Measurements from ENCODE around the gene BPHL. TPM values are rescaled to one million over a fixed set of nuclear protein-coding genes. Genes with fewer than 3 reads are reported as not detected.
"Not testable (repeated sequence)": the region's sequence is repeated elsewhere in the genome, so short reads cannot be mapped to it uniquely, and the experiment has no call there.

Gene BPHL
- total and polyA plus RNA-seq, 10 of the 15 experiments (the other 5 are each of a cell fraction or from before 2014, with no cell fraction given), result 8.0 to 17.8 (median 12.4) TPM

DNA sequence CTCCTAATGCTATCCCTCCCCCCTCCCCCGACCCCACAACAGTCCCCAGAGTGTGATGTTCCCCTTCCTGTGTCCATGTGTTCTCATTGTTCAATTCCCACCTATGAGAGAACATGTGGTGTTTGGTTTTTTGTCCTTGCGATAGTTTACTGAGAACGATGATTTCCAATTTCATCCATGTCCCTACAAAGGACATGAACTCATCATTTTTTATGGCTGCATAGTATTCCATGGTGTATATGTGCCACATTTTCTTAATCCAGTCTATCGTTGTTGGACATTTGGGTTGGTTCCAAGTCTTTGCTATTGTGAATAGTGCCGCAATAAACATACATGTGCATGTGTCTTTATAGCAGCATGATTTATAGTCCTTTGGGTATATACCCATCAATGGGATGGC lies 79.2 kb downstream of the BPHL start:
- RAD21 ChIA-PET (ENCODE audit: unreplicated experiment); H3K36me3 ChIP-seq (ENCODE audit: control insufficient read depth in 2 of 2, insufficient read depth in 2 of 2, low read length in 1 of 2); FAIRE-seq; BruUV-seq (replicated peaks); H3K4me3 ChIP-seq; intact Hi-C loops (cut with micrococcal nuclease; ENCODE audit: unreplicated experiment); H3K27ac ChIP-seq (ENCODE audit: control insufficient read depth, insufficient read depth); H4K20me1 ChIP-seq (ENCODE audit: control insufficient read depth, insufficient read depth); H3K27me3 ChIP-seq (replicated peaks in 1 of 2; ENCODE audit: control insufficient read depth in 2 of 2, insufficient read depth in 2 of 2, low read length in 1 of 2); H3K9ac ChIP-seq (ENCODE audit: control insufficient read depth, insufficient read depth, low read length); H3K9me3 ChIP-seq (replicated peaks; ENCODE audit: control insufficient read depth, insufficient read depth, low read length); H2AFZ ChIP-seq (ENCODE audit: control insufficient read depth, low read depth, low read length); DNase-seq (ENCODE audit: low read depth, low spot score); CTCF ChIA-PET; in situ Hi-C loops (cut with MboI); H3K4me2 ChIP-seq (ENCODE audit: control insufficient read depth, insufficient read depth); ATAC-seq; POLR2A ChIA-PET; H3K79me2 ChIP-seq (ENCODE audit: control insufficient read depth, insufficient read depth, low read length); SMC1A ChIA-PET (ENCODE audit: uncharacterized antibody, unreplicated experiment): not testable (repeated sequence)
- WGBS (ENCODE audit: insufficient coverage, insufficient replicate concordance, low lambda C conversion rate, missing lambda C conversion rate), result 100% methylated on average over 2 of the region's 5 CpGs
- peaks cover 12% of the 10 kb centered on the region for H3K4me1 ChIP-seq (ENCODE audit: control insufficient read depth, insufficient read depth, low read length)

DNA sequence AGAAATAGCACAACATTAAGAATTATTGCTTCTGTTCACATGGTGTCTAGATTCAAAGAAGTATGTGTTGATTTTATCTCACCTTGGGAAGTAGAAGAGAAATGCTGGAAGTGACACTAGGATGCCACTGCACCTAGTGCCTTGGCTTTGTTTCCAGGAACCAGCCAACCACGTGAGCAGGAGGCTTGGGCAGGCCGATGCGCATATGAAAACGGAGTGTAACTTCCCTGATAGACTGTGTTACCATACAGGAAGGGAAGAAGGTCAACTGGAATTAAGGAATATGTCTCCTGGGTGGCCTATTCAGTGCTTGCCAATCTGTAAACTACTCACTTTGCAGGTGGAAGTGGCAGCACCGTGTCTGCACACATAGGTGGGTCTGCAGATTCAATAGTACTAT lies 80.9 kb downstream of the BPHL start:
- Histone ChIP-seq H3K36me3 (ENCODE audit: control insufficient read depth in 2 of 2, insufficient read depth in 2 of 2, low read length in 1 of 2) (no peaks in the 10 kb centered on the region), H3K9me3 (replicated peaks; ENCODE audit: control insufficient read depth, insufficient read depth, low read length) (no peaks in the 10 kb centered on the region; the same call in 1 of the 3 replicates), H3K27me3 (replicated peaks in 1 of 2; ENCODE audit: control insufficient read depth in 2 of 2, insufficient read depth in 2 of 2, low read length in 1 of 2) (no peaks in the 10 kb centered on the region), H3K79me2 (ENCODE audit: control insufficient read depth, insufficient read depth, low read length) (no peaks in the 10 kb centered on the region), H3K9ac (ENCODE audit: control insufficient read depth, insufficient read depth, low read length) (no peak overlapping the region), H3K4me3 (no peak overlapping the region), H2AFZ (ENCODE audit: control insufficient read depth, low read depth, low read length) (no peak overlapping the region), H4K20me1 (ENCODE audit: control insufficient read depth, insufficient read depth) (no peaks in the 10 kb centered on the region), H3K27ac (ENCODE audit: control insufficient read depth, insufficient read depth) (no peak overlapping the region), H3K4me2 (ENCODE audit: control insufficient read depth, insufficient read depth) (no peak overlapping the region), H3K4me1 (ENCODE audit: control insufficient read depth, insufficient read depth, low read length) (peaks cover 17% of the 10 kb centered on the region)
- TF ChIP-seq, protein P1, sequence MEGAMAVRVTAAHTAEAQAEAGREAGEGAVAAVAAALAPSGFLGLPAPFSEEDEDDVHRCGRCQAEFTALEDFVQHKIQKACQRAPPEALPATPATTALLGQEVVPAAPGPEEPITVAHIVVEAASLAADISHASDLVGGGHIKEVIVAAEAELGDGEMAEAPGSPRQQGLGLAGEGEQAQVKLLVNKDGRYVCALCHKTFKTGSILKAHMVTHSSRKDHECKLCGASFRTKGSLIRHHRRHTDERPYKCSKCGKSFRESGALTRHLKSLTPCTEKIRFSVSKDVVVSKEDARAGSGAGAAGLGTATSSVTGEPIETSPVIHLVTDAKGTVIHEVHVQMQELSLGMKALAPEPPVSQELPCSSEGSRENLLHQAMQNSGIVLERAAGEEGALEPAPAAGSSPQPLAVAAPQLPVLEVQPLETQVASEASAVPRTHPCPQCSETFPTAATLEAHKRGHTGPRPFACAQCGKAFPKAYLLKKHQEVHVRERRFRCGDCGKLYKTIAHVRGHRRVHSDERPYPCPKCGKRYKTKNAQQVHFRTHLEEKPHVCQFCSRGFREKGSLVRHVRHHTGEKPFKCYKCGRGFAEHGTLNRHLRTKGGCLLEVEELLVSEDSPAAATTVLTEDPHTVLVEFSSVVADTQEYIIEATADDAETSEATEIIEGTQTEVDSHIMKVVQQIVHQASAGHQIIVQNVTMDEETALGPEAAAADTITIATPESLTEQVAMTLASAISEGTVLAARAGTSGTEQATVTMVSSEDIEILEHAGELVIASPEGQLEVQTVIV (IDR thresholded peaks at IDR 0.05; ENCODE audit: borderline replicate concordance, partially characterized antibody), result no peak
- TF ChIP-seq RELA (IDR thresholded peaks at IDR 0.05; ENCODE audit: borderline replicate concordance, partially characterized antibody) (no peak), SREBF2 (IDR thresholded peaks at IDR 0.05; ENCODE audit: low read length) (no peak), RBBP5 (conservative IDR thresholded peaks at IDR 0.05) (no peak), SIX5 (IDR thresholded peaks at IDR 0.05; ENCODE audit: low read depth, low read length, severe bottlenecking) (no peak), ZNF217 (IDR thresholded peaks at IDR 0.05) (no peak), DPF2 (IDR thresholded peaks at IDR 0.05) (no peak), RAD51 (IDR thresholded peaks at IDR 0.05) (no peak), KDM1A (IDR thresholded peaks at IDR 0.05; ENCODE audit: borderline replicate concordance) (no peak)
- TF ChIP-seq, protein P2, sequence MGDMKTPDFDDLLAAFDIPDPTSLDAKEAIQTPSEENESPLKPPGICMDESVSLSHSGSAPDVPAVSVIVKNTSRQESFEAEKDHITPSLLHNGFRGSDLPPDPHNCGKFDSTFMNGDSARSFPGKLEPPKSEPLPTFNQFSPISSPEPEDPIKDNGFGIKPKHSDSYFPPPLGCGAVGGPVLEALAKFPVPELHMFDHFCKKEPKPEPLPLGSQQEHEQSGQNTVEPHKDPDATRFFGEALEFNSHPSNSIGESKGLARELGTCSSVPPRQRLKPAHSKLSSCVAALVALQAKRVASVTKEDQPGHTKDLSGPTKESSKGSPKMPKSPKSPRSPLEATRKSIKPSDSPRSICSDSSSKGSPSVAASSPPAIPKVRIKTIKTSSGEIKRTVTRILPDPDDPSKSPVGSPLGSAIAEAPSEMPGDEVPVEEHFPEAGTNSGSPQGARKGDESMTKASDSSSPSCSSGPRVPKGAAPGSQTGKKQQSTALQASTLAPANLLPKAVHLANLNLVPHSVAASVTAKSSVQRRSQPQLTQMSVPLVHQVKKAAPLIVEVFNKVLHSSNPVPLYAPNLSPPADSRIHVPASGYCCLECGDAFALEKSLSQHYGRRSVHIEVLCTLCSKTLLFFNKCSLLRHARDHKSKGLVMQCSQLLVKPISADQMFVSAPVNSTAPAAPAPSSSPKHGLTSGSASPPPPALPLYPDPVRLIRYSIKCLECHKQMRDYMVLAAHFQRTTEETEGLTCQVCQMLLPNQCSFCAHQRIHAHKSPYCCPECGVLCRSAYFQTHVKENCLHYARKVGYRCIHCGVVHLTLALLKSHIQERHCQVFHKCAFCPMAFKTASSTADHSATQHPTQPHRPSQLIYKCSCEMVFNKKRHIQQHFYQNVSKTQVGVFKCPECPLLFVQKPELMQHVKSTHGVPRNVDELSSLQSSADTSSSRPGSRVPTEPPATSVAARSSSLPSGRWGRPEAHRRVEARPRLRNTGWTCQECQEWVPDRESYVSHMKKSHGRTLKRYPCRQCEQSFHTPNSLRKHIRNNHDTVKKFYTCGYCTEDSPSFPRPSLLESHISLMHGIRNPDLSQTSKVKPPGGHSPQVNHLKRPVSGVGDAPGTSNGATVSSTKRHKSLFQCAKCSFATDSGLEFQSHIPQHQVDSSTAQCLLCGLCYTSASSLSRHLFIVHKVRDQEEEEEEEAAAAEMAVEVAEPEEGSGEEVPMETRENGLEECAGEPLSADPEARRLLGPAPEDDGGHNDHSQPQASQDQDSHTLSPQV (IDR thresholded peaks at IDR 0.05), result no peak
- TF ChIP-seq, protein P3, sequence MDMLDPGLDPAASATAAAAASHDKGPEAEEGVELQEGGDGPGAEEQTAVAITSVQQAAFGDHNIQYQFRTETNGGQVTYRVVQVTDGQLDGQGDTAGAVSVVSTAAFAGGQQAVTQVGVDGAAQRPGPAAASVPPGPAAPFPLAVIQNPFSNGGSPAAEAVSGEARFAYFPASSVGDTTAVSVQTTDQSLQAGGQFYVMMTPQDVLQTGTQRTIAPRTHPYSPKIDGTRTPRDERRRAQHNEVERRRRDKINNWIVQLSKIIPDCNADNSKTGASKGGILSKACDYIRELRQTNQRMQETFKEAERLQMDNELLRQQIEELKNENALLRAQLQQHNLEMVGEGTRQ (IDR thresholded peaks at IDR 0.05; ENCODE audit: borderline replicate concordance, low read depth, low read length), result no peak
- SMC1A ChIA-PET (ENCODE audit: uncharacterized antibody, unreplicated experiment), result no interaction called here
- intact Hi-C loops (cut with micrococcal nuclease; ENCODE audit: unreplicated experiment) (no loop called here), in situ Hi-C loops (cut with MboI) (no loop called here)
- CTCF ChIA-PET, result no interaction called here
- no peak for DNase-seq (ENCODE audit: low read depth, low spot score)
- ATAC-seq, result no peak
- RAD21 ChIA-PET (ENCODE audit: unreplicated experiment), result no interaction called here
- POLR2A ChIA-PET, result no interaction called here
- WGBS (ENCODE audit: insufficient coverage, insufficient replicate concordance, low lambda C conversion rate, missing lambda C conversion rate), result 80% methylated on average over 5 of the region's 5 CpGs
- no TSS peak for BruUV-seq (replicated peaks)
- no peak for FAIRE-seq
